Left forelimb (tissue), 1 donor: ENCODE results near the gene TBC1D4.

ENCODE experiments used
- DNase-seq: peaks from one replicate; pipeline ENCODE4 v3.0.0-alpha.2; 2018; ENCODE audit warnings: low spot score

The TBC1D4 gene

GRCh38 chr13:75489502-75490263 is 7.7 kb upstream of the TBC1D4 start:
- DNase-seq: no peak

GRCh38 chr13:75486146-75487062 is 4.4 kb upstream of the TBC1D4 start:
- DNase-seq: no peak

GRCh38 chr13:75485286-75486062 is 3.5 kb upstream of the TBC1D4 start:
- no peak for DNase-seq

GRCh38 chr13:75482820-75483079 is 781 bp upstream of the TBC1D4 start:
- no peak for DNase-seq

GRCh38 chr13:75481176-75482069 is 546 bp downstream of the TBC1D4 start:
- DNase-seq: peak; percentile 79

- peak; percentile 81 for DNase-seq
Observed at GRCh38 chr13:75480671-75481175, 1.2 kb downstream of the TBC1D4 start.

- DNase-seq: no peak
Observed at GRCh38 chr13:75479102-75479740, 2.7 kb downstream of the TBC1D4 start.

GRCh38 chr13:75478659-75479058 is 3.3 kb downstream of the TBC1D4 start:
- no peak for DNase-seq

- no peak for DNase-seq
Observed at GRCh38 chr13:75474956-75475355, 7.0 kb downstream of the TBC1D4 start.

- DNase-seq: no peak
Observed at GRCh38 chr13:75473468-75473867, 8.5 kb downstream of the TBC1D4 start.

GRCh38 chr13:75470676-75471075 is 11.3 kb downstream of the TBC1D4 start:
- no peak for DNase-seq

GRCh38 chr13:75469047-75469446 is 12.9 kb downstream of the TBC1D4 start:
- no peak for DNase-seq

GRCh38 chr13:75468602-75469001 is 13.4 kb downstream of the TBC1D4 start:
- no peak for DNase-seq

GRCh38 chr13:75468098-75468497 is 13.9 kb downstream of the TBC1D4 start:
- no peak for DNase-seq

GRCh38 chr13:75467040-75467728 is 14.8 kb downstream of the TBC1D4 start:
- DNase-seq: no peak

GRCh38 chr13:75465236-75465635 is 16.7 kb downstream of the TBC1D4 start:
- no peak for DNase-seq

- DNase-seq: no peak
Observed at GRCh38 chr13:75461314-75461713, 20.7 kb downstream of the TBC1D4 start.

GRCh38 chr13:75460644-75461043 is 21.3 kb downstream of the TBC1D4 start:
- no peak for DNase-seq

GRCh38 chr13:75458696-75459422 is 23.1 kb downstream of the TBC1D4 start:
- no peak for DNase-seq

GRCh38 chr13:75455962-75456361 is 26.0 kb downstream of the TBC1D4 start:
- no peak for DNase-seq
